ENCODE measurements around the gene NPTXR.
A peak's percentile ranks its signal among the peaks of the same experiment; 100 is the strongest.

The NPTXR gene

GRCh38 chr22:38843657-38844314 lies at the start of gene NPTXR:
Gene NPTXR (minus strand): TSS chr22:38844028.
- DNase-seq (ENCODE audit: low read depth, low spot score), result no peak

GRCh38 chr22:38891256-38891655 lies 47.4 kb upstream of the NPTXR start:
- no peak for DNase-seq (ENCODE audit: low read depth, low spot score)

GRCh38 chr22:38890377-38890776 lies 46.5 kb upstream of the NPTXR start:
- no peak for DNase-seq (ENCODE audit: low read depth, low spot score)

- DNase-seq (ENCODE audit: low read depth, low spot score), result no peak
Observed at GRCh38 chr22:38886333-38886732, 42.5 kb upstream of the NPTXR start.

- DNase-seq (ENCODE audit: low read depth, low spot score), result no peak
Observed at GRCh38 chr22:38882972-38883622, 39.3 kb upstream of the NPTXR start.

- DNase-seq (ENCODE audit: low read depth, low spot score), result no peak
Observed at GRCh38 chr22:38881997-38882879, 38.4 kb upstream of the NPTXR start.

- DNase-seq (ENCODE audit: low read depth, low spot score), result no peak
Observed at GRCh38 chr22:38881464-38881871, 37.6 kb upstream of the NPTXR start.

GRCh38 chr22:38879961-38880360 lies 36.1 kb upstream of the NPTXR start:
- no peak for DNase-seq (ENCODE audit: low read depth, low spot score)

- no peak for DNase-seq (ENCODE audit: low read depth, low spot score)
Observed at GRCh38 chr22:38879108-38879729, 35.4 kb upstream of the NPTXR start.

GRCh38 chr22:38878001-38878400 lies 34.2 kb upstream of the NPTXR start:
- DNase-seq (ENCODE audit: low read depth, low spot score), result no peak

GRCh38 chr22:38874529-38875222 lies 30.8 kb upstream of the NPTXR start:
- no peak for DNase-seq (ENCODE audit: low read depth, low spot score)

GRCh38 chr22:38873469-38874411 lies 29.9 kb upstream of the NPTXR start:
- DNase-seq (ENCODE audit: low read depth, low spot score), result no peak

GRCh38 chr22:38872831-38873248 lies 29.0 kb upstream of the NPTXR start:
- no peak for DNase-seq (ENCODE audit: low read depth, low spot score)

GRCh38 chr22:38872172-38872830 lies 28.5 kb upstream of the NPTXR start, which contains the start of gene CBX6:
Gene CBX6 (minus strand): TSS chr22:38872216. CDS start chr22:38872190, 26 bp downstream.
- DNase-seq (ENCODE audit: low read depth, low spot score), result peak; percentile 63

- no peak for DNase-seq (ENCODE audit: low read depth, low spot score)
Observed at GRCh38 chr22:38871360-38872171, 27.7 kb upstream of the NPTXR start.

- no peak for DNase-seq (ENCODE audit: low read depth, low spot score)
Observed at GRCh38 chr22:38870791-38871359, 27.0 kb upstream of the NPTXR start.

- DNase-seq (ENCODE audit: low read depth, low spot score), result peak; percentile 65
Observed at GRCh38 chr22:38870312-38870741, 26.5 kb upstream of the NPTXR start.

GRCh38 chr22:38869663-38870062 lies 25.8 kb upstream of the NPTXR start:
- DNase-seq (ENCODE audit: low read depth, low spot score), result no peak
